Activated T-helper 17 cell treated with anti-CD3 and anti-CD28 coated beads, Interleukin-2, amount 50 U/mL, for 72 hours (primary cell): ENCODE data around the gene USP17L10. TPM values are rescaled to one million over a fixed set of nuclear protein-coding genes. Genes with fewer than 3 reads are reported as not detected.
"Not testable (repeated sequence)": the region's sequence is repeated elsewhere in the genome, so short reads cannot be mapped to it uniquely, and the experiment has no call there.

Experiments used
- ATAC-seq: fragments of 150-1000 bp; cut with Tn5 transposase; replicated peaks from 2 replicates; pipeline ENCODE4 v1.10.0; 2021; ENCODE audit warnings: mild to moderate bottlenecking, moderate library complexity
- H3K27ac Mint-ChIP-seq: one replicate; pipeline ENCODE4 v1.8.0; 2022; ENCODE audit warnings: mixed read lengths
- H3K27me3 Mint-ChIP-seq: one replicate; pipeline ENCODE4 v1.8.0; 2022; ENCODE audit warnings: mixed read lengths
- H3K36me3 Mint-ChIP-seq: one replicate; pipeline ENCODE4 v1.8.0; 2022; ENCODE audit warnings: low read depth, mild to moderate bottlenecking, mixed read lengths
- H3K4me1 Mint-ChIP-seq: one replicate; pipeline ENCODE4 v1.8.0; 2022; ENCODE audit warnings: mixed read lengths
- H3K4me3 Mint-ChIP-seq: one replicate; pipeline ENCODE4 v1.8.0; 2022; ENCODE audit warnings: mild to moderate bottlenecking, mixed read lengths
- H3K9me3 Mint-ChIP-seq: one replicate; pipeline ENCODE4 v1.8.0; 2022; ENCODE audit warnings: mixed read lengths
- total RNA-seq, 2 donors: library from RNA; stranded (reverse); gene quantifications; one replicate each; pipeline ENCODE4 v1.2.3, GENCODE V29; 2022

USP17L10 gene, protein sequence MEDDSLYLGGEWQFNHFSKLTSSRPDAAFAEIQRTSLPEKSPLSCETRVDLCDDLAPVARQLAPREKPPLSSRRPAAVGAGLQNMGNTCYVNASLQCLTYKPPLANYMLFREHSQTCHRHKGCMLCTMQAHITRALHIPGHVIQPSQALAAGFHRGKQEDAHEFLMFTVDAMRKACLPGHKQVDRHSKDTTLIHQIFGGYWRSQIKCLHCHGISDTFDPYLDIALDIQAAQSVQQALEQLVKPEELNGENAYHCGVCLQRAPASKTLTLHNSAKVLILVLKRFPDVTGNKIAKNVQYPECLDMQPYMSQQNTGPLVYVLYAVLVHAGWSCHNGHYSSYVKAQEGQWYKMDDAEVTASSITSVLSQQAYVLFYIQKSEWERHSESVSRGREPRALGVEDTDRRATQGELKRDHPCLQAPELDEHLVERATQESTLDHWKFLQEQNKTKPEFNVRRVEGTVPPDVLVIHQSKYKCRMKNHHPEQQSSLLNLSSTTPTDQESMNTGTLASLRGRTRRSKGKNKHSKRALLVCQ
- not detected for total RNA-seq

DNA sequence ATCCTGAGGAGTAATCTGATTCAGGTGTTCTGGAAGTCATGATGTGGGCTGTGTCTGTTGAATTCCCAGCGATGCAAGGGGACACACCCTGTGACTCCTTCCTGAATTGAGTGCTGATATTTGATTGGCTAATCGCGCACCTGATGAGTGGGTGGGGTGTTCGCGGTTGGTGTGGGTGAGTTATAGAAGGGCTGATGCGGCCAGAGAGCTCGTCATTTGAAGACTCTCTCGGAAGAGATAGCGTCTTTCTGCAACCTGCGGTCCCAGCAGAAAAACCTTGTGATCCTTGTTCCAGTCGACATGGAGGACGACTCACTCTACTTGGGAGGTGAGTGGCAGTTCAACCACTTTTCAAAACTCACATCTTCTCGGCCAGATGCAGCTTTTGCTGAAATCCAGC, at the start of gene USP17L10:
TSS of gene USP17L10 (plus strand) at position 301 of the 400 bp plus-strand sequence. CDS start at position 301, 0 bp downstream.
- ATAC-seq, H3K36me3 Mint-ChIP-seq, H3K4me1 Mint-ChIP-seq, H3K9me3 Mint-ChIP-seq, H3K4me3 Mint-ChIP-seq, H3K27me3 Mint-ChIP-seq, H3K27ac Mint-ChIP-seq: not testable (repeated sequence)

DNA sequence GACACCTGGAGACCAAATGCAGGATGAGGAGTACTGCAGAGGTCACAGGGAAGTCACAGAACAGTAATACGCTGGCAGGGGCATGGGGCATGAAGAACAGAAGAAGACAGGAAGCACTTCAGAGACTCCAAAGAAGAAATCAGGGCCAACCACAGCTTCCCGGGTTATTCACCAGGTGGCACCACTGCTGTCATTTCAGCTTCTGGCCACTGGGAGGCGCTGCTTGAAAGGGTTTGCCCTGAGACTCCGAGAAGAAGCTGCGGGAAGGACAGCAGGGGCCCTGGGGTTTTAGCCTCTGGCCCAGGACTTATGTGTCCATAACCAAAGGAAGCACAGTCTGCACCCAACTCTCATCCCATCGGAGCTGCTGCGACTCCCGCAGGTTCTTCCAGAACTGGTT, 44.5 kb upstream of the USP17L10 start:
- not testable (repeated sequence) for H3K36me3 Mint-ChIP-seq, H3K4me3 Mint-ChIP-seq, H3K9me3 Mint-ChIP-seq, ATAC-seq, H3K27me3 Mint-ChIP-seq, H3K27ac Mint-ChIP-seq, H3K4me1 Mint-ChIP-seq

DNA sequence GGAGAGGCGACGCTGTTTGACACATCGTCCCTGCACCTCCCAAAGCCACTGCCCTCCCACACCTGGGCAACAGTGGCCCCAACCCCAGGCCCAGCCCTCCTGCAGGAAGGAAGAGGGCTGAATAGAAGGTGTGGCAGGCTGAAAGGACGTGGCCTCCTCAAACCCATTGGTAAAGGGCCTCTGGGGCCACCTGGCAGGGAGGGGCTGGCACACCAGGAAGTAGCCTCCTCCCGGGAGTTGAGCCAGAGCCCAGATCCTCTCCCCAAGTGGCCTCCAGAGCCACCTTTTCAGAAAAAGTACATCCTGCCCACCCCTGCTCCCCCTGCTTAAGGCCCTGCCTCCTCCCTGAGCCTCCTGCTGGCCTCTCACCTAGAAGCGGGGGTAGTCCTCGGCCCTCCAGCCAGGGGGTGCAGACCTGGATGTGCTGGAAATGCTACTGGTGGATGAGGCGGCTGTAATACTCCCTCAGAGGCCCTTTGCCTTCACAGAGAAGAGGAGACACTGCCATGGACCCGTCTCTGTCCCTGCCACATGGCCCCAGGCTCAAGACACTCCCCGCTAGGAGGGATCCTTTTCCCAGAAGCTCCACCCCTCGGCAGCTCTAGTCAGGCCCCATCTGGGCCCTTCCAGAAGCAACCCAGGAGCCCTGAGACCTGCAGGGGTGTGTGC, 40.5 kb upstream of the USP17L10 start, which contains the start of gene FAM90A26:
TSS of gene FAM90A26 (plus strand) at position 619 of the 669 bp plus-strand sequence. CDS start 2,764 bp downstream, outside the sequence.
- not testable (repeated sequence) for H3K27ac Mint-ChIP-seq, H3K36me3 Mint-ChIP-seq, H3K4me1 Mint-ChIP-seq, H3K9me3 Mint-ChIP-seq, ATAC-seq, H3K27me3 Mint-ChIP-seq, H3K4me3 Mint-ChIP-seq

DNA sequence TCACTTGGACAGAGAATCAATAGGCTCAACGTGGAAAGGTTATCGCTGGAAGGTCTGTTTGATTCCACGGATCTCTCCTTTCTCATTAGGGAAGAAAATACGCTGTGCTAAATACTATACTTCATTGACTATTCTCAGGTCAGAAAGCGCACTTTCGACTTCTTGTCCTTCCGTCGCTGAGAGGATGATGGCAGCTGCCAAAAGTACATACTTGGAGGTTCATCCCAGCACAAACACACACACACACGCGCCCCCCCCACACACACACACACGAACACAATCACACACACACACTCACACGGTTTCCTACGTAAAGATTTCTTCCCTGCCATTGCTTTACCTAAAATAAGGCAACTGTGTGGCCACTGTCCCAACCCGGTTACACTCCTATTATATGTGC, 4.2 kb downstream of the USP17L10 start:
- H3K4me1 Mint-ChIP-seq, H3K27me3 Mint-ChIP-seq, H3K36me3 Mint-ChIP-seq, H3K4me3 Mint-ChIP-seq, H3K9me3 Mint-ChIP-seq, H3K27ac Mint-ChIP-seq, ATAC-seq: not testable (repeated sequence)

DNA sequence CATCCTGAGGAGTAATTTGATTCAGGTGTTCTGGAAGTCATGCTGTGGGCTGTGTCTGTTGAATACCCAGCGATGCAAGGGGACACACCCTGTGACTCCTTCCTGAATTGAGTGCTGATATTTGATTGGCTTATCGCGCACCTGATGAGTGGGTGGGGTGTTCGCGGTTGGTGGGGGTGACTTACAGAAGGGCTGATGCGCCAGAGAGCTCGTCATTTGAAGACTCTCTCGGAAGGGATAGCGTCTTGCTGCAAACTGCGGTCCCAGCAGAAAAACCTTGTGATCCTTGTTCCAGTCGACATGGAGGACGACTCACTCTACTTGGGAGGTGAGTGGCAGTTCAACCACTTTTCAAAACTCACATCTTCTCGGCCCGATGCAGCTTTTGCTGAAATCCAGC, 4.6 kb downstream of the USP17L10 start, which contains the start of gene USP17L11:
TSS of gene USP17L11 (plus strand) at position 301 of the 400 bp plus-strand sequence. CDS start at position 301, 0 bp downstream.
- H3K4me3 Mint-ChIP-seq, ATAC-seq, H3K27ac Mint-ChIP-seq, H3K27me3 Mint-ChIP-seq, H3K36me3 Mint-ChIP-seq, H3K4me1 Mint-ChIP-seq, H3K9me3 Mint-ChIP-seq: not testable (repeated sequence)

DNA sequence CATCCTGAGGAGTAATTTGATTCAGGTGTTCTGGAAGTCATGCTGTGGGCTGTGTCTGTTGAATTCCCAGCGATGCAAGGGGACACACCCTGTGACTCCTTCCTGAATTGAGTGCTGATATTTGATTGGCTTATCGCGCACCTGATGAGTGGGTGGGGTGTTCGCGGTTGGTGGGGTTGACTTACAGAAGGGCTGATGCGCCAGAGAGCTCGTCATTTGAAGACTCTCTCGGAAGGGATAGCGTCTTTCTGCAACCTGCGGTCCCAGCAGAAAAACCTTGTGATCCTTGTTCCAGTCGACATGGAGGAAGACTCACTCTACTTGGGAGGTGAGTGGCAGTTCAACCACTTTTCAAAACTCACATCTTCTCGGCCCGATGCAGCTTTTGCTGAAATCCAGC, 9.4 kb downstream of the USP17L10 start, which contains the start of gene USP17L12:
TSS of gene USP17L12 (plus strand) at position 301 of the 400 bp plus-strand sequence. CDS start at position 301, 0 bp downstream.
- H3K27ac Mint-ChIP-seq, H3K36me3 Mint-ChIP-seq, H3K27me3 Mint-ChIP-seq, H3K4me3 Mint-ChIP-seq, ATAC-seq, H3K9me3 Mint-ChIP-seq, H3K4me1 Mint-ChIP-seq: not testable (repeated sequence)

DNA sequence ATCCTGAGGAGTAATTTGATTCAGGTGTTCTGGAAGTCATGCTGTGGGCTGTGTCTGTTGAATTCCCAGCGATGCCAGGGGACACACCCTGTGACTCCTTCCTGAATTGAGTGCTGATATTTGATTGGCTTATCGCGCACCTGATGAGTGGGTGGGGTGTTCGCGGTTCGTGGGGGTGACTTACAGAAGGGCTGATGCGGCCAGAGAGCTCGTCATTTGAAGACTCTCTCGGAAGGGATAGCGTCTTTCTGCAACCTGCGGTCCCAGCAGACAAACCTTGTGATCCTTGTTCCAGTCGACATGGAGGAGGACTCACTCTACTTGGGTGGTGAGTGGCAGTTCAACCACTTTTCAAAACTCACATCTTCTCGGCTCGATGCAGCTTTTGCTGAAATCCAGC, 14.1 kb downstream of the USP17L10 start, which contains the start of gene USP17L13:
TSS of gene USP17L13 (plus strand) at position 301 of the 400 bp plus-strand sequence. CDS start at position 301, 0 bp downstream.
- H3K27me3 Mint-ChIP-seq, H3K4me3 Mint-ChIP-seq, H3K9me3 Mint-ChIP-seq, ATAC-seq, H3K27ac Mint-ChIP-seq, H3K36me3 Mint-ChIP-seq, H3K4me1 Mint-ChIP-seq: not testable (repeated sequence)

DNA sequence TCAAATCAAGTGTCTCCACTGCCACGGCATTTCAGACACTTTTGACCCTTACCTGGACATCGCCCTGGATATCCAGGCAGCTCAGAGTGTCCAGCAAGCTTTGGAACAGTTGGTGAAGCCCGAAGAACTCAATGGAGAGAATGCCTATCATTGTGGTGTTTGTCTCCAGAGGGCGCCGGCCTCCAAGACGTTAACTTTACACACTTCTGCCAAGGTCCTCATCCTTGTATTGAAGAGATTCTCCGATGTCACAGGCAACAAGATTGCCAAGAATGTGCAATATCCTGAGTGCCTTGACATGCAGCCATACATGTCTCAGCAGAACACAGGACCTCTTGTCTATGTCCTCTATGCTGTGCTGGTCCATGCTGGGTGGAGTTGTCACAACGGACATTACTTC, 19.8 kb downstream of the USP17L10 start:
- ATAC-seq, H3K4me3 Mint-ChIP-seq, H3K27ac Mint-ChIP-seq, H3K36me3 Mint-ChIP-seq, H3K4me1 Mint-ChIP-seq, H3K27me3 Mint-ChIP-seq, H3K9me3 Mint-ChIP-seq: not testable (repeated sequence)

DNA sequence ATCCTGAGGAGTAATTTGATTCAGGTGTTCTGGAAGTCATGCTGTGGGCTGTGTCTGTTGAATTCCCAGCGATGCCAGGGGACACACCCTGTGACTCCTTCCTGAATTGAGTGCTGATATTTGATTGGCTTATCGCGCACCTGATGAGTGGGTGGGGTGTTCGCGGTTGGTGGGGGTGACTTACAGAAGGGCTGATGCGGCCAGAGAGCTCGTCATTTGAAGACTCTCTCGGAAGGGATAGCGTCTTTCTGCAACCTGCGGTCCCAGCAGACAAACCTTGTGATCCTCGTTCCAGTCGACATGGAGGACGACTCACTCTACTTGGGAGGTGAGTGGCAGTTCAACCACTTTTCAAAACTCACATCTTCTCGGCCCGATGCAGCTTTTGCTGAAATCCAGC, 23.6 kb downstream of the USP17L10 start, which contains the start of gene USP17L15:
TSS of gene USP17L15 (plus strand) at position 301 of the 400 bp plus-strand sequence. CDS start at position 301, 0 bp downstream.
- not testable (repeated sequence) for ATAC-seq, H3K27ac Mint-ChIP-seq, H3K4me3 Mint-ChIP-seq, H3K27me3 Mint-ChIP-seq, H3K9me3 Mint-ChIP-seq, H3K4me1 Mint-ChIP-seq, H3K36me3 Mint-ChIP-seq

DNA sequence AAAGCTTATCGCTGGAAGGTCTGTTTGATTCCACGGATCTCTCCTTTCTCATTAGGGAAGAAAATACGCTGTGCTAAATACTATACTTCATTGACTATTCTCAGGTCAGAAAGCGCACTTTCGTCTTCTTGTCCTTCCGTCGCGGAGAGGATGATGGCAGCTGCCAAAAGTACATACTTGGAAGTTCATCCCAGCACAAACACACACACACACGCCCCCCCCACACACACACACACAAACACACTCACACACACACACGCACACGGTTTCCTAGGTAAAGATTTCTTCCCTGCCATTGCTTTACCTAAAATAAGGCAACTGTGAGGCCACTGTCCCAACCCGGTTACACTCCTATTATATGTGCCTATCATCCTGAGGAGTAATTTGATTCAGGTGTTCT, 28.0 kb downstream of the USP17L10 start:
- H3K27me3 Mint-ChIP-seq, H3K4me1 Mint-ChIP-seq, H3K9me3 Mint-ChIP-seq, H3K36me3 Mint-ChIP-seq, H3K27ac Mint-ChIP-seq, H3K4me3 Mint-ChIP-seq, ATAC-seq: not testable (repeated sequence)

DNA sequence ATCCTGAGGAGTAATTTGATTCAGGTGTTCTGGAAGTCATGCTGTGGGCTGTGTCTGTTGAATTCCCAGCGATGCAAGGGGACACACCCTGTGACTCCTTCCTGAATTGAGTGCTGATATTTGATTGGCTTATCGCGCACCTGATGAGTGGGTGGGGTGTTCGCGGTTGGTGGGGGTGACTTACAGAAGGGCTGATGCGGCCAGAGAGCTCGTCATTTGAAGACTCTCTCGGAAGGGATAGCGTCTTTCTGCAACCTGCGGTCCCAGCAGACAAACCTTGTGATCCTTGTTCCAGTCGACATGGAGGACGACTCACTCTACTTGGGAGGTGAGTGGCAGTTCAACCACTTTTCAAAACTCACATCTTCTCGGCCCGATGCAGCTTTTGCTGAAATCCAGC, 33.1 kb downstream of the USP17L10 start, which contains the start of gene USP17L17:
TSS of gene USP17L17 (plus strand) at position 301 of the 400 bp plus-strand sequence. CDS start at position 301, 0 bp downstream.
- H3K4me1 Mint-ChIP-seq, H3K4me3 Mint-ChIP-seq, H3K27ac Mint-ChIP-seq, H3K9me3 Mint-ChIP-seq, ATAC-seq, H3K36me3 Mint-ChIP-seq, H3K27me3 Mint-ChIP-seq: not testable (repeated sequence)

DNA sequence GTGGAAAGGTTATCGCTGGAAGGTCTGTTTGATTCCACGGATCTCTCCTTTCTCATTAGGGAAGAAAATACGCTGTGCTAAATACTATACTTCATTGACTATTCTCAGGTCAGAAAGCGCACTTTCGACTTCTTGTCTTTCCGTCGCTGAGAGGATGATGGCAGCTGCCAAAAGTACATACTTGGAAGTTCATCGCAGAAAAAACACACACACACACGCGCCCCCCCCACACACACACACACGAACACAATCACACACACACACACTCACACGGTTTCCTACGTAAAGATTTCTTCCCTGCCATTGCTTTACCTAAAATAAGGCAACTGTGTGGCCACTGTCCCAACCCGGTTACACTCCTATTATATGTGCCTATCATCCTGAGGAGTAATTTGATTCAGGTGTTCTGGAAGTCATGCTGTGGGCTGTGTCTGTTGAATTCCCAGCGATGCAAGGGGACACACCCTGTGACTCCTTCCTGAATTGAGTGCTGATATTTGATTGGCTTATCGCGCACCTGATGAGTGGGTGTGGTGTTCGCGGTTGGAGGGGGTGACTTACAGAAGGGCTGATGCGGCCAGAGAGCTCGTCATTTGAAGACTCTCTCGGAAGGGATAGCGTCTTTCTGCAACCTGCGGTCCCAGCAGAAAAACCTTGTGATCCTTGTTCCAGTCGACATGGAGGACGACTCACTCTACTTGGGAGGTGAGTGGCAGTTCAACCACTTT, 37.7 kb downstream of the USP17L10 start, which contains the start of gene USP17L18:
TSS of gene USP17L18 (plus strand) at position 678 of the 728 bp plus-strand sequence. CDS start at position 678, 0 bp downstream.
- not testable (repeated sequence) for ATAC-seq, H3K9me3 Mint-ChIP-seq, H3K27ac Mint-ChIP-seq, H3K27me3 Mint-ChIP-seq, H3K4me1 Mint-ChIP-seq, H3K36me3 Mint-ChIP-seq, H3K4me3 Mint-ChIP-seq

DNA sequence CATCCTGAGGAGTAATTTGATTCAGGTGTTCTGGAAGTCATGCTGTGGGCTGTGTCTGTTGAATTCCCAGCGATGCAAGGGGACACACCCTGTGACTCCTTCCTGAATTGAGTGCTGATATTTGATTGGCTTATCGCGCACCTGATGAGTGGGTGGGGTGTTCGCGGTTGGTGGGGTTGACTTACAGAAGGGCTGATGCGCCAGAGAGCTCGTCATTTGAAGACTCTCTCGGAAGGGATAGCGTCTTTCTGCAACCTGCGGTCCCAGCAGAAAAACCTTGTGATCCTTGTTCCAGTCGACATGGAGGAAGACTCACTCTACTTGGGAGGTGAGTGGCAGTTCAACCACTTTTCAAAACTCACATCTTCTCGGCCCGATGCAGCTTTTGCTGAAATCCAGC, 42.6 kb downstream of the USP17L10 start, which contains the start of gene USP17L19:
TSS of gene USP17L19 (plus strand) at position 301 of the 400 bp plus-strand sequence. CDS start at position 301, 0 bp downstream.
- not testable (repeated sequence) for H3K36me3 Mint-ChIP-seq, H3K4me1 Mint-ChIP-seq, H3K4me3 Mint-ChIP-seq, H3K9me3 Mint-ChIP-seq, H3K27ac Mint-ChIP-seq, ATAC-seq, H3K27me3 Mint-ChIP-seq

DNA sequence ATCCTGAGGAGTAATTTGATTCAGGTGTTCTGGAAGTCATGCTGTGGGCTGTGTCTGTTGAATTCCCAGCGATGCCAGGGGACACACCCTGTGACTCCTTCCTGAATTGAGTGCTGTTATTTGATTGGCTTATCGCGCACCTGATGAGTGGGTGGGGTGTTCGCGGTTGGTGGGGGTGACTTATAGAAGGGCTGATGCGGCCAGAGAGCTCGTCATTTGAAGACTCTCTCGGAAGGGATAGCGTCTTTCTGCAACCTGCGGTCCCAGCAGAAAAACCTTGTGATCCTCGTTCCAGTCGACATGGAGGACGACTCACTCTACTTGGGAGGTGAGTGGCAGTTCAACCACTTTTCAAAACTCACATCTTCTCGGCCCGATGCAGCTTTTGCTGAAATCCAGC, 47.4 kb downstream of the USP17L10 start, which contains the start of gene USP17L20:
TSS of gene USP17L20 (plus strand) at position 301 of the 400 bp plus-strand sequence. CDS start at position 301, 0 bp downstream.
- not testable (repeated sequence) for H3K27me3 Mint-ChIP-seq, H3K4me3 Mint-ChIP-seq, H3K9me3 Mint-ChIP-seq, ATAC-seq, H3K27ac Mint-ChIP-seq, H3K36me3 Mint-ChIP-seq, H3K4me1 Mint-ChIP-seq
